H1 (cell line): ENCODE results near the gene EGFLAM. TPM values are rescaled to one million over a fixed set of nuclear protein-coding genes. Genes with fewer than 3 reads are reported as not detected.

ENCODE experiments used
- BACH1 ChIP-seq: IDR thresholded peaks from 2 replicates; pipeline ENCODE4 v1.6.1; 2012; ENCODE audit warnings: low read length, improper control_type of control experiment
- HDAC6 ChIP-seq: IDR thresholded peaks from one replicate; pipeline ENCODE4 v1.7.1; 2012; ENCODE audit warnings: low read depth, mild to moderate bottlenecking, inconsistent platforms, low read length, moderate library complexity
- POLR2AphosphoS5 ChIP-seq: IDR thresholded peaks from 2 replicates; pipeline ENCODE4 v1.6.1; 2011; ENCODE audit warnings: low read depth, low read length
- RAD21 ChIP-seq, 2 experiments: IDR thresholded peaks in 1 of 2; conservative IDR thresholded peaks in 1 of 2; 2 replicates each; pipeline ENCODE4 v1.6.1; 2011; ENCODE audit warnings: low read depth in 2 of 2, low read length in 2 of 2, improper control_type of control experiment in 1 of 2, inconsistent platforms in 1 of 2, mild to moderate bottlenecking in 1 of 2, moderate library complexity in 1 of 2
- polyA plus RNA-seq, 7 experiments: library from polyadenylated mRNA; depleted of rRNA in 3 of 7; stranded (reverse) in 5 of 7; unstranded in 2 of 7; fragments of >200 nt in 5 of 7; fragments of 200-250 nt in 2 of 7; gene quantifications; 1 replicate in 5 of 7; 2 replicates in 1 of 7; 4 replicates in 1 of 7; pipeline versions ENCODE4 v1.2.1 to v1.2.3, GENCODE V29; 2011 to 2013; ENCODE audit warnings: missing spikeins in 2 of 7, mixed read lengths in 2 of 7
- total RNA-seq: library from RNA; stranded (reverse); fragmentation: NEBNext Ultra II Directional; extraction: Animal tissue kit (Norgen Biotek cat#: 25700); gene quantifications from 2 replicates; pipeline ENCODE4 v1.2.1, GENCODE V29; 2021

Gene EGFLAM
- total and polyA plus RNA-seq, 2 of the 8 experiments (the other 6 are each of a cell fraction or from before 2014, with no cell fraction given): 0.20 to 0.24 TPM

GRCh38 chr5:38447056-38447455, 188.7 kb downstream of the EGFLAM start (continued):
- TF ChIP-seq HDAC6 (no peak), RAD21 (IDR thresholded peaks at IDR 0.05 in 1 of 2, conservative IDR thresholded peaks at IDR 0.05 in 1 of 2; ENCODE audit: low read depth in 2 of 2, low read length in 2 of 2) (no peak), BACH1 (no peak), POLR2AphosphoS5 (no peak)
- TF ChIP-seq, all 59 proteins: peak for 0
